Fibroblast of villous mesenchyme (primary cell): ENCODE measurements around the gene MACROD2. TPM values are rescaled to one million over a fixed set of nuclear protein-coding genes. Genes with fewer than 3 reads are reported as not detected.

Experiments
- DNase-seq: peaks from one replicate; pipeline ENCODE4 v3.0.0-alpha.2; 2010; ENCODE audit warnings: low read depth
- H3K4me3 ChIP-seq: 2 replicates; pipeline ENCODE4 v1.5.1; 2011; ENCODE audit warnings: low read depth, mild to moderate bottlenecking, low read length
- CTCF ChIP-seq: IDR thresholded peaks from 2 replicates; pipeline ENCODE4 v1.5.1; 2012; ENCODE audit warnings: low read depth, mild to moderate bottlenecking, low read length; ENCODE audit not compliant: insufficient read depth
- total RNA-seq: library from RNA; depleted of rRNA; stranded (reverse); fragments of >200 nt; gene quantifications from 2 replicates; pipeline ENCODE4 v1.2.3, GENCODE V29; 2012

The MACROD2 gene
- total RNA-seq, 1 donor: 1.7 TPM

GRCh38 chr20:15143478-15143877 is 1148.2 kb downstream of the MACROD2 start:
- no peak for TF ChIP-seq CTCF
- H3K4me3 ChIP-seq: no peak overlapping the region
- no peak for DNase-seq

GRCh38 chr20:15144916-15145315 is 1149.6 kb downstream of the MACROD2 start:
- TF ChIP-seq CTCF: no peak
- H3K4me3 ChIP-seq: no peak overlapping the region
- no peak for DNase-seq

- no peak for DNase-seq
- H3K4me3 ChIP-seq: no peak overlapping the region
- no peak for TF ChIP-seq CTCF
Measured at GRCh38 chr20:15146948-15147347, 1151.6 kb downstream of the MACROD2 start.

- no peak overlapping the region for H3K4me3 ChIP-seq
- no peak for TF ChIP-seq CTCF
- no peak for DNase-seq
Measured at GRCh38 chr20:15154070-15154469, 1158.8 kb downstream of the MACROD2 start.

GRCh38 chr20:15155848-15156401 is 1160.6 kb downstream of the MACROD2 start:
- no peak for DNase-seq
- no peak for TF ChIP-seq CTCF
- no peak overlapping the region for H3K4me3 ChIP-seq

- DNase-seq: no peak
- no peak for TF ChIP-seq CTCF
- no peak overlapping the region for H3K4me3 ChIP-seq
Measured at GRCh38 chr20:15158533-15158932, 1163.2 kb downstream of the MACROD2 start.

GRCh38 chr20:15162079-15162647 is 1166.8 kb downstream of the MACROD2 start:
- H3K4me3 ChIP-seq: peak overlapping the region; percentile 7
- no peak for DNase-seq
- no peak for TF ChIP-seq CTCF
